A673 (cell line): ENCODE measurements around the gene CTAGE1. TPM values are rescaled to one million over a fixed set of nuclear protein-coding genes. Genes with fewer than 3 reads are reported as not detected.

ENCODE experiments used
- BruUV-seq: library from RNA; stranded (reverse); fragments of 400-500 nt; replicated peaks from 2 replicates; lab custom pipeline; 2021; lab: Mats Ljungman, UMichigan
- CTCF ChIA-PET: fragments of 300-600 bp; sonication (Branson Sonifier 250); formaldehyde crosslinking; loops from one replicate; lab custom pipeline; 2022; ENCODE audit warnings: antibody characterized with exemption; lab: Charles Lee
- POLR2A ChIA-PET: fragments of 300-600 bp; sonication (Branson Sonifier 250); formaldehyde crosslinking; loops from one replicate; lab custom pipeline; 2022; ENCODE audit warnings: antibody characterized with exemption; ENCODE audit not compliant: low non-redundant PET; lab: Charles Lee
- DNase-seq: peaks from one replicate; pipeline ENCODE4 v3.0.0-alpha.2; 2015; ENCODE audit warnings: low spot score
- H3K27ac ChIP-seq: fragments of 200-600 bp; sonication (generic); 2 replicates; pipeline ENCODE4 v1.5.1; 2016; ENCODE audit warnings: mixed run types, low read depth, mild to moderate bottlenecking, mixed read lengths, antibody characterized with exemption, low read length; ENCODE audit not compliant: poor library complexity, severe bottlenecking
- H3K27me3 ChIP-seq: fragments of 200-600 bp; sonication (generic); replicated peaks from 2 replicates; pipeline ENCODE4 v1.6.1; 2017; ENCODE audit warnings: mixed run types, low read depth, mild to moderate bottlenecking, mixed read lengths, antibody characterized with exemption, low read length; ENCODE audit not compliant: insufficient read depth, poor library complexity
- H3K36me3 ChIP-seq: fragments of 200-600 bp; sonication (generic); 2 replicates; pipeline ENCODE4 v1.6.1; 2016; ENCODE audit warnings: mixed run types, mild to moderate bottlenecking, mixed read lengths, antibody characterized with exemption, low read length; ENCODE audit not compliant: insufficient read depth, poor library complexity, severe bottlenecking
- H3K4me1 ChIP-seq: fragments of 200-600 bp; sonication (generic); 2 replicates; pipeline ENCODE4 v1.6.1; 2017; ENCODE audit warnings: mixed run types, mild to moderate bottlenecking, mixed read lengths, antibody characterized with exemption, low read length; ENCODE audit not compliant: insufficient read depth, poor library complexity, severe bottlenecking
- H3K4me3 ChIP-seq: fragments of 200-600 bp; sonication (generic); 2 replicates; pipeline ENCODE4 v1.5.1; 2016; ENCODE audit warnings: low read depth, mixed run types, mild to moderate bottlenecking, mixed read lengths, low read length; ENCODE audit not compliant: poor library complexity, severe bottlenecking
- H3K9me3 ChIP-seq: fragments of 200-600 bp; sonication (generic); 2 replicates; pipeline ENCODE4 v1.6.1; 2016; ENCODE audit warnings: mixed run types, low read depth, mild to moderate bottlenecking, mixed read lengths, antibody characterized with exemption, low read length; ENCODE audit not compliant: poor library complexity, severe bottlenecking
- EZH2 ChIP-seq: fragments of 200-600 bp; sonication (generic); IDR thresholded peaks from 2 replicates; pipeline ENCODE4 v1.6.1; 2017; ENCODE audit warnings: borderline replicate concordance, low read depth, mild to moderate bottlenecking, mixed read lengths, antibody characterized with exemption, low read length; ENCODE audit not compliant: poor library complexity, severe bottlenecking
- intact Hi-C: fragments of 100-400 bp; cut with micrococcal nuclease; formaldehyde crosslinking; loops from one replicate; pipeline ENCODE4 v1.10.0; 2022; ENCODE audit not compliant: unreplicated experiment
- total RNA-seq: library from RNA; stranded (reverse); gene quantifications from 2 replicates; pipeline ENCODE4 v1.2.3, GENCODE V29; 2021
- TF ChIP-seq, protein P1 (sequence below): fragments of 300-800, 200-600 bp; sonication (generic); conservative IDR thresholded peaks from 2 replicates; pipeline ENCODE4 v1.5.1; 2017; ENCODE audit warnings: low read depth, mild to moderate bottlenecking, antibody characterized with exemption, low read length, moderate library complexity, mixed read lengths

Gene CTAGE1
- total RNA-seq, 1 experiment from 2014 or later: not detected

DNA sequence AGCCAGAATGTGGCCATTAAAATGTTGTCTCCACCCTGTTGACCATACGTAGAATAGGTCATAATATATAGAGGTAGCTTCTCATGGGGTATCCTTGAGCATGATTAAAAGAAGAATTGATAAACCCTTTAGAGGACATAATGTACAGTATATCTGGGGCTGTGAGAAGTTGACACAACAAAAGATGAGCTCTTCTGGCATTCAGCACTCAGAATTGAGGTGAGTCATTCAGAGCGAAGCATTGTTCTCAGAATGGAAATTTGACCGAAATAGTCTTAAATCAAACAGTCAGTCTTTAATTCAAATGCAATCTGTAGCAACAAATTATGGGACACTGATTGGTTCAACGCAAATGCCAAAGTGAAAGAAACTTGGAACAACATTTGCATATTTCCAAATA, 47.3 kb downstream of the CTAGE1 start:
- Histone ChIP-seq H3K4me3 (no peak overlapping the region), H3K9me3 (no peaks in the 10 kb centered on the region), H3K36me3 (no peaks in the 10 kb centered on the region), H3K27me3 (peaks cover 53% of the 10 kb centered on the region), H3K4me1 (no peaks in the 10 kb centered on the region), H3K27ac (no peak overlapping the region)
- TF ChIP-seq, protein P1, sequence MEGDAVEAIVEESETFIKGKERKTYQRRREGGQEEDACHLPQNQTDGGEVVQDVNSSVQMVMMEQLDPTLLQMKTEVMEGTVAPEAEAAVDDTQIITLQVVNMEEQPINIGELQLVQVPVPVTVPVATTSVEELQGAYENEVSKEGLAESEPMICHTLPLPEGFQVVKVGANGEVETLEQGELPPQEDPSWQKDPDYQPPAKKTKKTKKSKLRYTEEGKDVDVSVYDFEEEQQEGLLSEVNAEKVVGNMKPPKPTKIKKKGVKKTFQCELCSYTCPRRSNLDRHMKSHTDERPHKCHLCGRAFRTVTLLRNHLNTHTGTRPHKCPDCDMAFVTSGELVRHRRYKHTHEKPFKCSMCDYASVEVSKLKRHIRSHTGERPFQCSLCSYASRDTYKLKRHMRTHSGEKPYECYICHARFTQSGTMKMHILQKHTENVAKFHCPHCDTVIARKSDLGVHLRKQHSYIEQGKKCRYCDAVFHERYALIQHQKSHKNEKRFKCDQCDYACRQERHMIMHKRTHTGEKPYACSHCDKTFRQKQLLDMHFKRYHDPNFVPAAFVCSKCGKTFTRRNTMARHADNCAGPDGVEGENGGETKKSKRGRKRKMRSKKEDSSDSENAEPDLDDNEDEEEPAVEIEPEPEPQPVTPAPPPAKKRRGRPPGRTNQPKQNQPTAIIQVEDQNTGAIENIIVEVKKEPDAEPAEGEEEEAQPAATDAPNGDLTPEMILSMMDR: no peak
- TF ChIP-seq EZH2: no peak
- intact Hi-C loops: loop anchor here (5.0 kb wide), 1 partner anchor 52 kb away; no protein-coding TSS in a partner anchor
- ChIA-PET POLR2A (no interaction called here), CTCF (no interaction called here)
- no TSS peak for BruUV-seq
- DNase-seq: no peak

DNA sequence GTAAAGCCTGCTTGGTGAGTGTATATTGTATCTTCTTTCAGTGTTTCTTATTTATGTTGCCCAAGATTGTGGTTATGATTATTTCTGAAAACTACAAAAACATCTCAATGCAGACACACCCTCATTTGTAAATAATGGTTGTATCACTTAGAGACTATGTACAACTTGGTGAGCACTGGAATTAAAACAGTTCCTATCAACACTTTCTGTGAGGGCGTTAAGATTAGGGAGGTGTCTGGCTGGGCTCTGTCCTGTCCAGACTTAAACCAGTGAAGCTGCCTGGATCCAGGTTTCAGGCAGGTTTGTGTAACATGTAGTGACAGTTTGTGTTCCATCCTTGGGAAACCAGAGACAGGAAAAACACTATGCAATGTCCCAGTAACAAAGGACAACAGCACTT, 49.7 kb downstream of the CTAGE1 start:
- DNase-seq: no peak
- peaks cover 44% of the 10 kb centered on the region for H3K27me3 ChIP-seq
- no peaks in the 10 kb centered on the region for H3K4me1 ChIP-seq
- TF ChIP-seq, protein P1: no peak
- TF ChIP-seq EZH2: no peak
- POLR2A ChIA-PET: interaction anchor here (0.5 kb wide), 1 partner anchor 1102 kb away, joined by 3 read pairs; no protein-coding TSS in a partner anchor
- no peak overlapping the region for H3K4me3 ChIP-seq
- CTCF ChIA-PET: no interaction called here
- H3K9me3 ChIP-seq: no peaks in the 10 kb centered on the region
- BruUV-seq: no TSS peak
- H3K36me3 ChIP-seq: no peaks in the 10 kb centered on the region
- intact Hi-C loops: no loop called here
- H3K27ac ChIP-seq: no peak overlapping the region

DNA sequence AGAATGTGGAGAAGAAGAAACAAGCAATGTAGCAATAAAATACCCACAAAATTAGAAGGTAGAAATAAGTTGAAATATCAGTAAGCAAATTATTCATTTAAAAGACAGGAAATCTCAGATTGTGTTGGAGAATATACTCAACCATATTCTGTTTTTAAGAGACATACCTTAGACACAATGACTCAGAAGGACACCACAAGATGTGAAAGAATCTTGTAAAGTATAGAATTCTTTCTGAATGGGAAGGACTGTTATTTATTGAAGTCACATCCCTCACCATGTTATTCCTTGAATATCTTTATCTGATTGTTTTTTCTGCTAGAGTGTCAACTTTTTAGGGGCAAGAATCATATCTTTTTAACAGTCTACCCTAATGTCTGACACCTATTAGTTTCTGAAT, 50.4 kb downstream of the CTAGE1 start:
- no peak overlapping the region for H3K27ac ChIP-seq
- H3K4me3 ChIP-seq: no peak overlapping the region
- peaks cover 51% of the 10 kb centered on the region for H3K27me3 ChIP-seq
- no peak for DNase-seq
- POLR2A ChIA-PET: no interaction called here
- no peaks in the 10 kb centered on the region for H3K9me3 ChIP-seq
- no peaks in the 10 kb centered on the region for H3K36me3 ChIP-seq
- CTCF ChIA-PET: no interaction called here
- BruUV-seq: no TSS peak
- intact Hi-C loops: no loop called here
- no peaks in the 10 kb centered on the region for H3K4me1 ChIP-seq
- TF ChIP-seq EZH2: no peak
- TF ChIP-seq, protein P1: no peak
